Measurements from ENCODE around the gene FAM168A. TPM values are rescaled to one million over a fixed set of nuclear protein-coding genes. Genes with fewer than 3 reads are reported as not detected.

The FAM168A gene
- total and polyA plus RNA-seq, 2 experiments from 2014 or later = 6.3 to 24.5 TPM

- TF ChIP-seq EZH2 (IDR thresholded peaks at IDR 0.05; ENCODE audit: borderline replicate concordance) (no peak), CTCF (IDR thresholded peaks at IDR 0.05; ENCODE audit: poor library complexity) (no peak), EZH2phosphoT487 (IDR thresholded peaks at IDR 0.05; ENCODE audit: low read depth, severe bottlenecking, unreplicated experiment) (no peak)
- H3K27me3 ChIP-seq = no peaks in the 10 kb centered on the region
- no peaks in the 10 kb centered on the region for H4K20me1 ChIP-seq (ENCODE audit: insufficient read depth, poor library complexity, severe bottlenecking)
- H3K79me2 ChIP-seq = no peaks in the 10 kb centered on the region
- no peaks in the 10 kb centered on the region for H3K9me3 ChIP-seq (ENCODE audit: low read depth)
- no peak overlapping the region for H3K4me2 ChIP-seq
- no peaks in the 10 kb centered on the region for H3K9me2 ChIP-seq (replicated peaks; ENCODE audit: insufficient read depth)
- DNase-seq (ENCODE audit: low spot score) = no peak
- H2AFZ ChIP-seq = no peak overlapping the region
- WGBS (ENCODE audit: low lambda C conversion rate, missing lambda C conversion rate) = 91% methylated on average over 22 of the region's 22 CpGs
- H3K4me1 ChIP-seq (ENCODE audit: insufficient read depth) = no peaks in the 10 kb centered on the region
- H3K36me3 ChIP-seq (replicated peaks; ENCODE audit: insufficient read depth, low read depth) = no peaks in the 10 kb centered on the region
- H3K27ac ChIP-seq = no peak overlapping the region
- H3K4me3 ChIP-seq = no peak overlapping the region
Measured at GRCh38 chr11:73395297-73396208, 202.4 kb downstream of the FAM168A start.

- Histone ChIP-seq H3K36me3 (replicated peaks; ENCODE audit: insufficient read depth, low read depth) (no peaks in the 10 kb centered on the region), H3K27ac (no peak overlapping the region), H3K9me3 (ENCODE audit: low read depth) (no peaks in the 10 kb centered on the region), H3K27me3 (no peaks in the 10 kb centered on the region), H3K4me2 (no peak overlapping the region), H3K9me2 (replicated peaks; ENCODE audit: insufficient read depth) (no peaks in the 10 kb centered on the region), H3K4me3 (no peak overlapping the region), H3K4me1 (ENCODE audit: insufficient read depth) (no peaks in the 10 kb centered on the region), H3K79me2 (no peaks in the 10 kb centered on the region), H4K20me1 (ENCODE audit: insufficient read depth, poor library complexity, severe bottlenecking) (no peaks in the 10 kb centered on the region), H2AFZ (no peak overlapping the region)
- WGBS (ENCODE audit: low lambda C conversion rate, missing lambda C conversion rate) = 97% methylated on average over 34 of the region's 34 CpGs
- TF ChIP-seq EZH2 (IDR thresholded peaks at IDR 0.05; ENCODE audit: borderline replicate concordance) (no peak), CTCF (IDR thresholded peaks at IDR 0.05; ENCODE audit: poor library complexity) (no peak), EZH2phosphoT487 (IDR thresholded peaks at IDR 0.05; ENCODE audit: low read depth, severe bottlenecking, unreplicated experiment) (no peak)
- no peak for DNase-seq (ENCODE audit: low spot score)
Measured at GRCh38 chr11:73394416-73395296, 203.3 kb downstream of the FAM168A start.

- TF ChIP-seq EZH2phosphoT487 (IDR thresholded peaks at IDR 0.05; ENCODE audit: low read depth, severe bottlenecking, unreplicated experiment) (no peak), CTCF (IDR thresholded peaks at IDR 0.05; ENCODE audit: poor library complexity) (peak; percentile 84)
- DNase-seq (ENCODE audit: low spot score) = peak; percentile 88
- Histone ChIP-seq H3K27ac (no peak overlapping the region), H3K36me3 (replicated peaks; ENCODE audit: insufficient read depth, low read depth) (no peaks in the 10 kb centered on the region), H3K4me2 (no peak overlapping the region), H3K9me3 (ENCODE audit: low read depth) (no peaks in the 10 kb centered on the region), H3K79me2 (no peaks in the 10 kb centered on the region), H3K4me3 (no peak overlapping the region), H2AFZ (no peak overlapping the region), H3K9me2 (replicated peaks; ENCODE audit: insufficient read depth) (no peaks in the 10 kb centered on the region), H4K20me1 (ENCODE audit: insufficient read depth, poor library complexity, severe bottlenecking) (no peaks in the 10 kb centered on the region), H3K27me3 (no peaks in the 10 kb centered on the region), H3K4me1 (ENCODE audit: insufficient read depth) (no peaks in the 10 kb centered on the region)
- WGBS (ENCODE audit: low lambda C conversion rate, missing lambda C conversion rate) = 76% methylated on average over 15 of the region's 16 CpGs
Measured at GRCh38 chr11:73393479-73394415, 204.2 kb downstream of the FAM168A start.
